Caco-2 (cell line): Measurements from ENCODE around the gene TJP3. TPM values are rescaled to one million over a fixed set of nuclear protein-coding genes. Genes with fewer than 3 reads are reported as not detected.

ENCODE experiments used
- BruUV-seq: library from RNA; stranded (reverse); fragments of 400-500 nt; replicated peaks from 2 replicates; lab custom pipeline; 2021; lab: Mats Ljungman, UMichigan
- CTCF ChIA-PET: fragments of 300-600 bp; sonication (Branson Sonifier 250); formaldehyde crosslinking; loops from one replicate; lab custom pipeline; 2022; ENCODE audit warnings: antibody characterized with exemption; lab: Charles Lee
- POLR2A ChIA-PET: fragments of 300-600 bp; sonication (Branson Sonifier 250); formaldehyde crosslinking; loops from one replicate; lab custom pipeline; 2022; ENCODE audit warnings: antibody characterized with exemption; lab: Charles Lee
- DNase-seq, 2 experiments: peaks; one replicate each; pipeline versions ENCODE4 v3.0.0 to v3.0.0-alpha.2; 2020 to 2022
- H3K27me3 ChIP-seq: replicated peaks from 2 replicates; pipeline ENCODE4 v1.6.0; 2011; ENCODE audit warnings: low read length; ENCODE audit not compliant: control insufficient read depth, insufficient read depth
- H3K36me3 ChIP-seq: 2 replicates; pipeline ENCODE4 v1.5.1; 2011; ENCODE audit warnings: low read length; ENCODE audit not compliant: control insufficient read depth, insufficient read depth
- H3K4me1 ChIP-seq: fragments of 250-450 bp; sonication (Bioruptor Pico); 2 replicates; pipeline ENCODE4 v1.5.1; 2020; ENCODE audit warnings: mild to moderate bottlenecking
- H3K4me3 ChIP-seq: 2 replicates; pipeline ENCODE4 v1.5.1; 2011; ENCODE audit warnings: low read depth, mild to moderate bottlenecking, control low read depth, low read length
- H3K9me3 ChIP-seq: fragments of 250-450 bp; sonication (Bioruptor Pico); 2 replicates; pipeline ENCODE4 v1.5.1; 2020; ENCODE audit warnings: mild to moderate bottlenecking, moderate library complexity
- H3K27ac Mint-ChIP-seq: one replicate; pipeline ENCODE4 v1.8.0; 2022; ENCODE audit warnings: mixed read lengths; ENCODE audit not compliant: unreplicated experiment
- H3K27me3 Mint-ChIP-seq: one replicate; pipeline ENCODE4 v1.8.0; 2022; ENCODE audit warnings: mixed read lengths; ENCODE audit not compliant: insufficient read depth, unreplicated experiment
- H3K36me3 Mint-ChIP-seq: one replicate; pipeline ENCODE4 v1.8.0; 2022; ENCODE audit warnings: mild to moderate bottlenecking, mixed read lengths; ENCODE audit not compliant: insufficient read depth, unreplicated experiment
- H3K4me1 Mint-ChIP-seq: one replicate; pipeline ENCODE4 v1.8.0; 2022; ENCODE audit warnings: low read depth, mixed read lengths; ENCODE audit not compliant: unreplicated experiment
- H3K4me3 Mint-ChIP-seq: one replicate; pipeline ENCODE4 v1.8.0; 2022; ENCODE audit warnings: mild to moderate bottlenecking, moderate library complexity, mixed read lengths; ENCODE audit not compliant: unreplicated experiment
- H3K9me3 Mint-ChIP-seq: one replicate; pipeline ENCODE4 v1.8.0; 2022; ENCODE audit warnings: mixed read lengths; ENCODE audit not compliant: unreplicated experiment
- CTCF ChIP-seq, 2 experiments: fragments of 200-600 bp in 1 of 2; IDR thresholded peaks; 1 replicate in 1 of 2; 2 replicates in 1 of 2; pipeline versions ENCODE4 v1.5.1 to v1.8.0; 2011 to 2022; ENCODE audit warnings: antibody characterized with exemption in 1 of 2, control low read depth in 1 of 2, inconsistent platforms in 1 of 2, low read depth in 1 of 2, low read length in 1 of 2, mild to moderate bottlenecking in 1 of 2, moderate library complexity in 1 of 2; ENCODE audit not compliant: insufficient read depth in 1 of 2, severe bottlenecking in 1 of 2, unreplicated experiment in 1 of 2
- intact Hi-C: fragments of 100-400 bp; cut with micrococcal nuclease; formaldehyde crosslinking; loops from one replicate; pipeline ENCODE4 v1.10.0; 2022; ENCODE audit not compliant: unreplicated experiment
- total RNA-seq: library from RNA; stranded (reverse); gene quantifications from 2 replicates; pipeline ENCODE4 v1.2.3, GENCODE V29; 2022

Gene TJP3
- total RNA-seq, 1 experiment from 2014 or later = 83.6 TPM

- BruUV-seq = no TSS peak
- Mint-ChIP-seq H3K4me3 (no peak overlapping the region), H3K4me1 (no peaks in the 10 kb centered on the region), H3K36me3 (peaks cover 17% of the 10 kb centered on the region), H3K9me3 (no peaks in the 10 kb centered on the region), H3K27me3 (no peaks in the 10 kb centered on the region), H3K27ac (no peak overlapping the region)
- TF ChIP-seq CTCF (IDR thresholded peaks at IDR 0.05; ENCODE audit: insufficient read depth in 1 of 2, low read depth in 1 of 2, low read length in 1 of 2, severe bottlenecking in 1 of 2, unreplicated experiment in 1 of 2) = no peak
- POLR2A ChIA-PET = no interaction called here
- no peaks in the 10 kb centered on the region for H3K9me3 ChIP-seq
- H3K36me3 ChIP-seq = no peaks in the 10 kb centered on the region
- no peaks in the 10 kb centered on the region for H3K4me1 ChIP-seq
- H3K4me3 ChIP-seq = no peak overlapping the region
- no peak for DNase-seq
- intact Hi-C loops = no loop called here
- CTCF ChIA-PET = no interaction called here
- no peaks in the 10 kb centered on the region for H3K27me3 ChIP-seq
Observed at GRCh38 chr19:3695986-3696659, 12.1 kb upstream of the TJP3 start.

- Histone ChIP-seq H3K36me3 (no peaks in the 10 kb centered on the region), H3K9me3 (no peaks in the 10 kb centered on the region), H3K4me3 (no peak overlapping the region), H3K4me1 (no peaks in the 10 kb centered on the region), H3K27me3 (no peaks in the 10 kb centered on the region)
- H3K27ac Mint-ChIP-seq = no peak overlapping the region
- no peaks in the 10 kb centered on the region for H3K27me3 Mint-ChIP-seq
- intact Hi-C loops = no loop called here
- ChIA-PET POLR2A (no interaction called here), CTCF (no interaction called here)
- H3K4me3 Mint-ChIP-seq = no peak overlapping the region
- H3K9me3 Mint-ChIP-seq = no peaks in the 10 kb centered on the region
- no peak for TF ChIP-seq CTCF (IDR thresholded peaks at IDR 0.05; ENCODE audit: insufficient read depth in 1 of 2, low read depth in 1 of 2, low read length in 1 of 2, severe bottlenecking in 1 of 2, unreplicated experiment in 1 of 2)
- no peaks in the 10 kb centered on the region for H3K4me1 Mint-ChIP-seq
- no peak for DNase-seq
- peaks cover 17% of the 10 kb centered on the region for H3K36me3 Mint-ChIP-seq
- no TSS peak for BruUV-seq
Observed at GRCh38 chr19:3696660-3696995, 11.6 kb upstream of the TJP3 start.

GRCh38 chr19:3697094-3697493, 11.1 kb upstream of the TJP3 start:
- Mint-ChIP-seq H3K4me3 (no peak overlapping the region), H3K9me3 (no peaks in the 10 kb centered on the region), H3K27me3 (no peaks in the 10 kb centered on the region), H3K27ac (no peak overlapping the region), H3K4me1 (no peaks in the 10 kb centered on the region), H3K36me3 (peaks cover 17% of the 10 kb centered on the region)
- intact Hi-C loops = no loop called here
- no peaks in the 10 kb centered on the region for H3K27me3 ChIP-seq
- H3K4me3 ChIP-seq = no peak overlapping the region
- H3K4me1 ChIP-seq = no peaks in the 10 kb centered on the region
- no peak for DNase-seq
- no peak for TF ChIP-seq CTCF (IDR thresholded peaks at IDR 0.05; ENCODE audit: insufficient read depth in 1 of 2, low read depth in 1 of 2, low read length in 1 of 2, severe bottlenecking in 1 of 2, unreplicated experiment in 1 of 2)
- ChIA-PET POLR2A (no interaction called here), CTCF (no interaction called here)
- no peaks in the 10 kb centered on the region for H3K9me3 ChIP-seq
- H3K36me3 ChIP-seq = no peaks in the 10 kb centered on the region
- BruUV-seq = no TSS peak
